ENCODE data around the gene MALT1.

DNA sequence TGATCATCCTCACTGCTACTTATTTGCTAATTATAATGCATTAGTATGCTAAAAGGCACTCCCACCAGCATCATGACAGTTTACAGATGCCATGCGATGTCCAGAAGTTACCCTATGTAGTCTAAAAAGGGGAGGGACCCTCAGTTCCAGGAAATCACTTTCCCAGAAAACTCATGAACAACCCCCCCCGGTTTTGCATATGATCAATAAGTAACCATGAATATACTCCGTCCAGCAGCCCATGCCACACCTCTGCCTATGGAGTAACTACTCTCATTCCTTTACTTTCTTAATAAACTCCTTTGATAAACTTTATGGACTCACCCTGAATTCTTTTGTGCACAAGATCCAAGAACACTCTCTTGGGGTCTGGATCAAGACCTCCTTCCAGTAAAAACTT is 86.8 kb downstream of the MALT1 start:
- TF ChIP-seq POLR2A (IDR thresholded peaks at IDR 0.05) (no peak), CTCF (IDR thresholded peaks at IDR 0.05) (no peak)
